ENCODE data around the gene CAPN5. TPM values are rescaled to one million over a fixed set of nuclear protein-coding genes. Genes with fewer than 3 reads are reported as not detected.
A peak's percentile ranks its signal among the peaks of the same experiment; 100 is the strongest.

Gene CAPN5
- total and polyA plus RNA-seq, 11 donors: 1.1 to 4.5 (median 2.1) TPM

DNA sequence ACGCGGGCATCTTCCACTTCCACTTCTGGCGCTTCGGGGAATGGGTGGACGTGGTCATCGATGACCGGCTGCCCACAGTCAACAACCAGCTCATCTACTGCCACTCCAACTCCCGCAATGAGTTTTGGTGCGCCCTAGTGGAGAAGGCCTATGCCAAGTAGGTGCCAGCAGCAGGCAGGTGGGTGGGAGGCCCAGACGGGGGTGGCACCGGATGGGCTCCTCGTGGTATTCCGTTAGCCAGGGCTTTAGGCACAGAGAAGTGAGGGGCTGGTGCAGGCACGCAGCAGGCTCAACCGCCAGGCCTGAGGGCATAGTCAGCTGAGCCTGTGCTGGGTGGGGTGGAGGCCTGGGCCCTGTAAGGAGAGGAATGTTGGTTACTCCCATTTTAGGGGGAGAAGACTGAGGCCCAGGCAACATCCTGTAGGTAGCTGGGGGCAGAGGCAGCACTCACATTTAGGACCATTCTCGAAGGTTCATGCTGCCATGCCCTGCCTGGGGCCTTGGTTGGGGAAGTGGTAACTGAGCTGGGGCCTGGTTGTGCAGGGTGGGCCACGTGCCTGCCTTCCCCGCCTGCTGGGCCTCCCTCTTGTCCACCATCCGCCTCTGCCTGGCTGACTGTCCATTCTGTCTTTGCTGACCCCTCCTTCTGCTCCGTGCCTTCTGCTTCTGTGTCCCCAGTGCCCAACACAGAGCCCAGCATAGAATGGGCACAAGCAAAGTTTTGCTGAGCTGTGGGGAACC is 46.0 kb downstream of the CAPN5 start:
- H3K36me3 ChIP-seq: no peaks in the 10 kb centered on the region

DNA sequence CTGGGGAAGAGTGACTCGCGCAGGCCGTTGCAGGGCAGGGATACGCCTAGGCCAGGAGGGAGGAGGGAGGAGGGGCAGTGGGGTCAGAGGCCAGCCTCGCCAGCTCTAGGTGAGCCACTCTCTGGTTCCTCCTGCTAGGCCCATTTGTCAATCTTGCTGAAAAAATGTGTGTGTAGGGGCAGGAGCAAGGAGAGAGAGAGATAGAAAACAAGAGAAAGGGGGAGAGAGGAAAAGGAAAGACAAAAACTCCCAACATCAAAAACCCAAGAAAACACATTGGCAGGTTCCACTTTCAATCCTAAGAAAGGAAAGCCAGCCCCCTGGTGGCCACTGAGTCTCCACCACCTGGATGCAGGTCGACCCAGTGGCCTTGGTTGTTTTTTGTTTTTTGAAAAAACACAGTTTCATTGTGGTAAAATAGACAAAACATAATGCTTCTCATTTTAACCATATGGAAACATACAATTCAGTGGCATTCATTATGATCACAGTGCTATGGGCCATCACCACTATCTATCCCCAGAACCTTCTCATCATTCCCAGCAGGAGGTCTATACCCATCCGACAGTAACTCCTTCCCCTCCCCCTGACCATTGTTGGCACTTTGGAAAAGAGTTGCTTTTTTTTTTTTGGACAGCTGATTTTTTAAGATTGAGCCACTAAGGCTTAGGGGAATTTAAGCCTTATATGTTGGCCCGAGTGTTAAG is 46.8 kb downstream of the CAPN5 start:
- peak in 1 of 5 donors; percentile 5 for DNase-seq
- Histone ChIP-seq H3K4me1 (peaks cover 0 to 6% (median 0%) of the 10 kb centered on the region in 12 donors), H3K4me3 (no peak overlapping the region), H3K36me3 (peaks cover 0 to 4% (median 0%) of the 10 kb centered on the region in 9 donors), H3K9me3 (no peaks in the 10 kb centered on the region), H3K27me3 (no peaks in the 10 kb centered on the region), H3K27ac (no peak overlapping the region)
- no peak for TF ChIP-seq POLR2A (IDR thresholded peaks at IDR 0.05)
- TF ChIP-seq, protein P1, sequence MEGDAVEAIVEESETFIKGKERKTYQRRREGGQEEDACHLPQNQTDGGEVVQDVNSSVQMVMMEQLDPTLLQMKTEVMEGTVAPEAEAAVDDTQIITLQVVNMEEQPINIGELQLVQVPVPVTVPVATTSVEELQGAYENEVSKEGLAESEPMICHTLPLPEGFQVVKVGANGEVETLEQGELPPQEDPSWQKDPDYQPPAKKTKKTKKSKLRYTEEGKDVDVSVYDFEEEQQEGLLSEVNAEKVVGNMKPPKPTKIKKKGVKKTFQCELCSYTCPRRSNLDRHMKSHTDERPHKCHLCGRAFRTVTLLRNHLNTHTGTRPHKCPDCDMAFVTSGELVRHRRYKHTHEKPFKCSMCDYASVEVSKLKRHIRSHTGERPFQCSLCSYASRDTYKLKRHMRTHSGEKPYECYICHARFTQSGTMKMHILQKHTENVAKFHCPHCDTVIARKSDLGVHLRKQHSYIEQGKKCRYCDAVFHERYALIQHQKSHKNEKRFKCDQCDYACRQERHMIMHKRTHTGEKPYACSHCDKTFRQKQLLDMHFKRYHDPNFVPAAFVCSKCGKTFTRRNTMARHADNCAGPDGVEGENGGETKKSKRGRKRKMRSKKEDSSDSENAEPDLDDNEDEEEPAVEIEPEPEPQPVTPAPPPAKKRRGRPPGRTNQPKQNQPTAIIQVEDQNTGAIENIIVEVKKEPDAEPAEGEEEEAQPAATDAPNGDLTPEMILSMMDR (IDR thresholded peaks at IDR 0.05): peak in 11 of 12 donors; percentile 23 to 49 (median 36)
- 71 to 84% (median 78%) methylated on average over 8 of the region's 8 CpGs for WGBS, 4 donors
- intact Hi-C loops (cut with DNase I): no loop called here
- no peak for ATAC-seq

More for the DNA sequence above, 46.0 kb downstream of the CAPN5 start:
- WGBS, 4 donors: 95 to 97% (median 96%) methylated on average over 17 to 20 of the region's 20 CpGs
- Histone ChIP-seq H3K27me3 (no peaks in the 10 kb centered on the region), H3K4me3 (no peak overlapping the region), H3K4me1 (peaks cover 0 to 12% (median 3%) of the 10 kb centered on the region in 12 donors), H3K9me3 (no peaks in the 10 kb centered on the region), H3K27ac (no peak overlapping the region)
- TF ChIP-seq POLR2A (IDR thresholded peaks at IDR 0.05): no peak
- TF ChIP-seq, protein P1 (IDR thresholded peaks at IDR 0.05): no peak
- DNase-seq (peak in 1 of 5 donors; percentile 48), ATAC-seq (no peak)
- intact Hi-C loops (cut with DNase I): no loop called here

DNA sequence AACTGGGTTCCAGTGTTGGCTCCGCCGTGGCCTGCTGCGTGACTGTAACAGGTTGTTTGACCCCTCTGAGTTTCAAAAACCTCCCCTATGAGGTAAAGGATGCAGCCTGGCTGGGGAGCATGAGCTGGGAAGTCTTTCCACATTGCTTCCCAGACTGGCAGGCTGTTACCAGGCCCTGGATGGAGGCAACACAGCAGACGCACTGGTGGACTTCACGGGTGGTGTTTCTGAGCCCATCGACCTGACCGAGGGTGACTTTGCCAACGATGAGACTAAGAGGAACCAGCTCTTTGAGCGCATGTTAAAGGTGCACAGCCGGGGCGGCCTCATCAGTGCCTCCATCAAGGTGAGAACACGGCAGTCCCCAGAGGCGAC is 47.3 kb downstream of the CAPN5 start:
- peaks cover 0 to 9% (median 0%) of the 10 kb centered on the region in 9 donors for H3K36me3 ChIP-seq

More for the DNA sequence above, 47.3 kb downstream of the CAPN5 start:
- peaks cover 0 to 6% (median 0%) of the 10 kb centered on the region in 12 donors for H3K4me1 ChIP-seq
- 93 to 95% (median 94%) methylated on average over 13 of the region's 13 CpGs for whole genome bisulfite sequencing, 4 donors
- H3K27me3 ChIP-seq: no peaks in the 10 kb centered on the region
- intact Hi-C loops (cut with DNase I): no loop called here
- no peak overlapping the region for H3K27ac ChIP-seq
- DNase-seq (peak in 1 of 5 donors; percentile 30), ATAC-seq (no peak)
- TF ChIP-seq POLR2A (IDR thresholded peaks at IDR 0.05): no peak
- TF ChIP-seq, protein P1 (IDR thresholded peaks at IDR 0.05): no peak
- H3K4me3 ChIP-seq: no peak overlapping the region
- H3K9me3 ChIP-seq: no peaks in the 10 kb centered on the region
